K562 (cell line): Measurements from ENCODE around the gene C2CD2. TPM values are rescaled to one million over a fixed set of nuclear protein-coding genes. Genes with fewer than 3 reads are reported as not detected.
"Not testable (repeated sequence)": the region's sequence is repeated elsewhere in the genome, so short reads cannot be mapped to it uniquely, and the experiment has no call there.

Experiments used
- ATAC-seq: fragments of 200-7000 bp; cut with Tn5 transposase; 3 replicates; pipeline ENCODE4 v1.9.1; 2020; ENCODE audit warnings: moderate library complexity
- BruUV-seq: library from RNA; stranded (reverse); fragments of 400-500 nt; replicated peaks from 2 replicates; lab custom pipeline; 2021; lab: Mats Ljungman, UMichigan
- CTCF ChIA-PET: fragments of 300-600 bp; formaldehyde crosslinking; extraction: SDS; loops from one replicate; lab custom pipeline; 2021; ENCODE audit warnings: low intra/inter-chr PET ratio; lab: Yijun Ruan, JAX
- POLR2A ChIA-PET: fragments of 300-600, 350-650 bp; sonication (Branson Sonifier 250); formaldehyde crosslinking; extraction: SDS; loops from one replicate; lab custom pipeline; 2021; ENCODE audit warnings: antibody characterized with exemption, inconsistent platforms; lab: Yijun Ruan, JAX
- DNase-seq, 4 experiments: peaks; one replicate each; pipeline versions ENCODE4 v3.0.0 to v3.0.0-alpha.2; 2011 to 2018; ENCODE audit warnings: low spot score in 3 of 4, mixed read lengths in 3 of 4; ENCODE audit errors: extremely low read depth in 1 of 4
- FAIRE-seq: peaks from 2 replicates; lab custom pipeline; 2011; peaks lifted over from hg19 to GRCh38; lab: Jason Lieb, UNC
- H2AFZ ChIP-seq: 2 replicates; pipeline ENCODE4 v1.6.0; 2011; ENCODE audit warnings: low read depth, low read length, control low read depth, inconsistent platforms
- H3K27ac ChIP-seq: fragments of 200-600 bp; 3 replicates; pipeline ENCODE4 v1.8.0; 2011; ENCODE audit warnings: low read depth, mild to moderate bottlenecking, control low read depth, inconsistent platforms, low read length, moderate library complexity, mixed read lengths; ENCODE audit errors: extremely low read depth
- H3K27me3 ChIP-seq, 2 experiments: fragments of 300-600 bp in 1 of 2; 2 replicates in 1 of 2; 3 replicates in 1 of 2; pipeline versions ENCODE4 v1.6.0 to v1.8.0; 2011; ENCODE audit warnings: inconsistent platforms in 2 of 2, low read length in 2 of 2, mild to moderate bottlenecking in 1 of 2, mixed read lengths in 1 of 2, moderate library complexity in 1 of 2; ENCODE audit not compliant: control insufficient read depth in 2 of 2, insufficient read depth in 2 of 2
- H3K36me3 ChIP-seq: fragments of 300-600 bp; 3 replicates; pipeline ENCODE4 v1.8.0; 2011; ENCODE audit warnings: mild to moderate bottlenecking, low read length, inconsistent platforms; ENCODE audit not compliant: control insufficient read depth, insufficient read depth
- H3K4me1 ChIP-seq, 2 experiments: fragments of 200-600 bp in 1 of 2; replicated peaks in 1 of 2; 2 replicates in 1 of 2; 3 replicates in 1 of 2; pipeline versions ENCODE4 v1.5.1 to v1.8.0; 2011; ENCODE audit warnings: inconsistent platforms in 2 of 2, low read length in 2 of 2, mild to moderate bottlenecking in 1 of 2, mixed read lengths in 1 of 2, moderate library complexity in 1 of 2; ENCODE audit not compliant: control insufficient read depth in 2 of 2, insufficient read depth in 2 of 2
- H3K4me2 ChIP-seq: 2 replicates; pipeline ENCODE4 v1.6.1; 2011; ENCODE audit warnings: low read length, control low read depth, inconsistent platforms, mixed read lengths; ENCODE audit not compliant: insufficient read depth
- H3K4me3 ChIP-seq: fragments of 200-600 bp; sonication (generic), shearing (Covaris generic); 2 replicates; pipeline ENCODE4 v1.5.1; 2016; ENCODE audit warnings: control low read depth, inconsistent platforms
- H3K79me2 ChIP-seq: fragments of 200-600 bp; 3 replicates; pipeline ENCODE4 v1.8.0; 2011; ENCODE audit warnings: low read length, inconsistent platforms; ENCODE audit not compliant: control insufficient read depth, insufficient read depth
- H3K9ac ChIP-seq, 2 experiments: 2 replicates each; pipeline versions ENCODE4 v1.6.0 to v1.6.1; 2011; ENCODE audit warnings: low read depth in 2 of 2, low read length in 2 of 2, control low read depth in 1 of 2, inconsistent platforms in 1 of 2, mild to moderate bottlenecking in 1 of 2, mixed read lengths in 1 of 2; ENCODE audit not compliant: insufficient read depth in 1 of 2
- H3K9me1 ChIP-seq: one replicate; pipeline ENCODE4 v1.6.0; 2011; ENCODE audit warnings: inconsistent platforms, mild to moderate bottlenecking, low read length, moderate library complexity; ENCODE audit not compliant: control insufficient read depth, insufficient read depth
- H3K9me3 ChIP-seq: replicated peaks from 2 replicates; pipeline ENCODE4 v1.5.1; 2011; ENCODE audit warnings: low read depth, low read length, inconsistent platforms; ENCODE audit not compliant: control insufficient read depth, insufficient read depth
- H4K20me1 ChIP-seq: replicated peaks from 2 replicates; pipeline ENCODE4 v1.6.1; 2011; ENCODE audit warnings: low read length, inconsistent platforms, mixed read lengths; ENCODE audit not compliant: control insufficient read depth, insufficient read depth
- BDP1 ChIP-seq: IDR thresholded peaks from 3 replicates; pipeline ENCODE4 v1.6.1; 2011; ENCODE audit not compliant: insufficient read length, insufficient read depth
- HOXB6 ChIP-seq: fragments of 250-450 bp; sonication (Bioruptor Pico); IDR thresholded peaks from 2 replicates; pipeline ENCODE4 v1.5.1; 2022; ENCODE audit warnings: mild to moderate bottlenecking, borderline replicate concordance
- IFI16 ChIP-seq: fragments of 250-450 bp; sonication (Bioruptor Pico); IDR thresholded peaks from 2 replicates; pipeline ENCODE4 v2.1.2; 2022; ENCODE audit warnings: mild to moderate bottlenecking, inconsistent platforms
- PHB2 ChIP-seq: fragments of 450-650 bp; IDR thresholded peaks from 2 replicates; pipeline ENCODE4 v1.6.1; 2017; ENCODE audit warnings: low read depth
- SMARCA4 ChIP-seq: fragments of 450-650 bp; IDR thresholded peaks from 2 replicates; pipeline ENCODE4 v1.6.1; 2016
- TAF7 ChIP-seq: fragments of 450-650 bp; IDR thresholded peaks from 2 replicates; pipeline ENCODE4 v1.6.1; 2016; ENCODE audit warnings: missing genetic modification characterization, missing compliant biosample characterization
- ZFP36 ChIP-seq: fragments of 150-350 bp; IDR thresholded peaks from 2 replicates; pipeline ENCODE4 v1.6.1; 2018; ENCODE audit warnings: low read length, low read depth; ENCODE audit not compliant: partially characterized antibody
- ZNF431 ChIP-seq: sonication (generic); formaldehyde crosslinking; IDR thresholded peaks from 2 replicates; pipeline ENCODE4 v1.8.0; 2022; ENCODE audit warnings: mild to moderate bottlenecking, missing genetic modification reagents
- WGBS: fragments of 100-300 bp; shearing (Covaris generic); methylation state at CpG from one replicate; pipeline ENCODE4 v1.1.6; 2016; ENCODE audit warnings: low coverage, mixed read lengths; ENCODE audit not compliant: insufficient coverage; ENCODE audit errors: missing lambda C conversion rate; 5-methylcytosine and 5-hydroxymethylcytosine counted together
- in situ Hi-C: fragments of 300-500 bp; cut with MboI; formaldehyde crosslinking; loops from 4 replicates; pipeline ENCODE4 v1.15.0; 2018; ENCODE audit warnings: inconsistent platforms, mixed read lengths
- intact Hi-C: fragments of 100-400 bp; cut with micrococcal nuclease; formaldehyde crosslinking; loops from 2 replicates; pipeline ENCODE4 v1.14.2; 2022
- polyA plus RNA-seq, 8 experiments: library from polyadenylated mRNA; depleted of rRNA in 4 of 8; stranded (reverse) in 5 of 8; unstranded in 3 of 8; fragments of >200 nt; fragmentation: Nextera tagmentation in 2 of 8; fragmentation: Illumina TruSeq in 1 of 8; extraction: Ambion mirVana in 2 of 8; extraction: Trizol in 1 of 8; gene quantifications; 2 replicates each; pipeline versions ENCODE4 v1.2.1 to v1.2.3, GENCODE V29; 2011 to 2014; ENCODE audit warnings: inconsistent platforms in 1 of 8, missing spikeins in 1 of 8
- total RNA-seq, 7 experiments: library from RNA; depleted of rRNA in 6 of 7; stranded (reverse); fragments of >200 nt in 6 of 7; fragmentation: Illumina TruSeq in 2 of 7; extraction: Trizol in 2 of 7; gene quantifications; 2 replicates each; pipeline versions ENCODE4 v1.2.1 to v1.2.3, GENCODE V29; 2011 to 2021; ENCODE audit warnings: low replicate concordance in 1 of 7

C2CD2 gene
- total and polyA plus RNA-seq, 9 of the 15 experiments (the other 6 are each of a cell fraction or from before 2014, with no cell fraction given), result 1.3 to 21.6 (median 12.1) TPM

DNA sequence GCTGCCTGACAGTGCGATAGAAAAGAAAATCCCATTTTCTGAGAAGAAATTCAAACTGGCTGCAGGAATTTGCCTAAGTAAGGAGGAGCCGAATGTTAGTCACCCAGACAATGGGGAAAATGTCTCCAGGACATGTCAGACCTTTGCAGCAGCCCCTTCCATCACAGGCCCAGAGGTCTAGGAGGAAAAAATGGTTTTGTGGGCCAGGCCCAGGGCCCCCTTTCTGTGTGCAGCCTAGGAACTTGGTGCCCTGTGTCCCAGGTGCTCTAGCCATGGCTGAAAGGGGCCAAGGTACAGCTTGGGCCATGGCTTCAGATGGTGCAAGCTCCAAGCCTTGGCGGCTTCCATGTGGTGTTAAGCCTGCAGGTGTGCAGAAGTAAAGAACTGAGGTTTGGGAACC, 41.8 kb upstream of the C2CD2 start (continued):
- TF ChIP-seq ZFP36 (peak; percentile 78), IFI16 (CRISPR knock-in tag) (no peak), BDP1 (no peak), PHB2 (no peak), SMARCA4 (no peak), HOXB6 (CRISPR knock-in tag) (no peak), TAF7 (tag) (no peak)

DNA sequence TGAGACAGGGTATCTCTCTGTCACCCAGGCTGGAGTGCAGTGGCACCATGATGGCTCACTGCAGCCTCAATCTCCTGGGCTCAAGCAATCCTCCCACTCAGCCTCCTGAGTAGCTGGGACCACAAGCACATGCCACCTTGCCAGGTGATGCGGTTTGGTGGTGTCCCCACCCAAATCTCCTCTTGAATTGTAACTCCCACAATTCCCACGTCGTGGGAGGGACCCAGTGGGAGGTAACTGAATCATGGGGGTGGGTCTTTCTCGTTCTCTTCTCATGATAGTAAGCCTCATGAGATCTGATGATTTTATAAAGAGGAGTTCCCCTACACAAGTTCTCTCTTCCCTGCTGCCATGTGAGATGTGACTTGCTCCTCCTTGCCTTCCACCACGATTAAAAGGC, 40.8 kb upstream of the C2CD2 start:
- H3K4me3 ChIP-seq, POLR2A ChIA-PET, H2AFZ ChIP-seq, H3K9me3 ChIP-seq, intact Hi-C loops, H3K4me2 ChIP-seq, ATAC-seq, H3K9me1 ChIP-seq, CTCF ChIA-PET, H3K79me2 ChIP-seq, H3K4me1 ChIP-seq, H3K9ac ChIP-seq: not testable (repeated sequence)
- 71% methylated on average over 5 of the region's 5 CpGs for WGBS
- H3K36me3 ChIP-seq, result peaks cover 54% of the 10 kb centered on the region
- TF ChIP-seq ZNF431 (CRISPR knock-in tag), result 0 out of 2 replicates have a peak, but pooled peaks have one; percentile 26
- TF ChIP-seq, all 486 proteins: peak for 1; not testable (repeated sequence) for 485
- DNase-seq, BruUV-seq, H4K20me1 ChIP-seq, H3K27me3 ChIP-seq, in situ Hi-C loops, H3K27ac ChIP-seq, FAIRE-seq: not testable (repeated sequence)
